GM12891 (cell line): ENCODE data around the gene TEX29.

Source experiments
- DNase-seq: peaks from one replicate; pipeline ENCODE4 v3.0.0; 2011; ENCODE audit warnings: low spot score; ENCODE audit not compliant: insufficient read length
- FAIRE-seq: peaks from 2 replicates; lab custom pipeline; 2011; peaks lifted over from hg19 to GRCh38; lab: Jason Lieb, UNC
- PAX5 ChIP-seq: IDR thresholded peaks from 2 replicates; pipeline ENCODE4 v1.6.1; 2011; ENCODE audit warnings: low read length, moderate library complexity, mild to moderate bottlenecking; ENCODE audit not compliant: insufficient read depth, severe bottlenecking
- POLR2A ChIP-seq: IDR thresholded peaks from 2 replicates; pipeline ENCODE4 v1.6.1; 2011; ENCODE audit warnings: low read depth, low read length, control low read depth
- POLR2AphosphoS5 ChIP-seq: IDR thresholded peaks from 2 replicates; pipeline ENCODE4 v1.6.1; 2011; ENCODE audit warnings: low read depth, low read length, control low read depth
- POU2F2 ChIP-seq: IDR thresholded peaks from 2 replicates; pipeline ENCODE4 v1.6.1; 2011; ENCODE audit warnings: low read depth, mild to moderate bottlenecking, control low read depth, low read length, moderate library complexity
- SPI1 ChIP-seq: IDR thresholded peaks from 2 replicates; pipeline ENCODE4 v1.6.1; 2011; ENCODE audit warnings: low read depth, low read length, control low read depth
- TAF1 ChIP-seq: IDR thresholded peaks from 2 replicates; pipeline ENCODE4 v1.6.1; 2011; ENCODE audit warnings: low read depth, low read length, control low read depth

Gene TEX29

DNA sequence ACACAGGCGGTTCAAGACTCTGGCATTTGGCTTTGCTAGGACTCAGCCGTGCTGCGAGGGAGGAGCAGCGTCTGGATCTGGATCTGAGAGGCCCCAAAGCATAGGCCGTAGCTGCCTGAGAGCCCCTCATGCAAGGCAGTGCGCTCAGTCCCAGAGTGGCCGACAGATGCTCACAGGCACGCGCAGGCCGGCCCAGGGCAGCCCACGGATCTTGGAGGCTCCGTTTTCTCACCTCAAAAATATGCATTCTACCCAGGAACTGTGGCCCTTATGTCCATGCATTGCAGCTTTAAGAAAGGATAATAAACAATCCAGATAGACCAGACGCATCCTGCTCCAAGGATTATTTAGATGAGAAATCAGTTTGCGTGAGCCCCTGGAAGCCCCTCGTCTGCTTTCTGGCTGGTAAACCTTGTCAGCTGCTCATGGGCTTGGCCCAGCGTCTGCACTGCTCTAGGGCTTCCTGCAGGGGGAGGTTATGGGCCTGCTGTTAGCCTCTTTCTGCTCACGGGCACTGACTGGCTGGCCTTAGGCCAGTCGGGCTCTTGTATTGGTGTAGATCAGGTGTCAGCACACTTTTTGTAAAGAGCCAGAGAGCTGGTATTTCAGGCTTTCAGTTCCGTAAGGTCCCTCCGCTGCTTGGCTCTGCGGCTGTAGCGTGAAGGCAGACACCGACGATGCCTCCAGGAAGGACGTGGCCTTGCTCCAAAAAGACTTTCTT lies 24.2 kb downstream of the TEX29 start:
- DNase-seq, result no peak
- TF ChIP-seq TAF1 (no peak), POLR2A (no peak), PAX5 (no peak), SPI1 (no peak), POU2F2 (no peak), POLR2AphosphoS5 (no peak)
- FAIRE-seq, result no peak

- TF ChIP-seq POLR2AphosphoS5, result no peak
- TF ChIP-seq POU2F2, result no peak
- no peak for TF ChIP-seq PAX5
- no peak for TF ChIP-seq SPI1
- no peak for TF ChIP-seq TAF1
- TF ChIP-seq POLR2A, result no peak
Observed at GRCh38 chr13:111345682-111346081, 25.2 kb downstream of the TEX29 start.

DNA sequence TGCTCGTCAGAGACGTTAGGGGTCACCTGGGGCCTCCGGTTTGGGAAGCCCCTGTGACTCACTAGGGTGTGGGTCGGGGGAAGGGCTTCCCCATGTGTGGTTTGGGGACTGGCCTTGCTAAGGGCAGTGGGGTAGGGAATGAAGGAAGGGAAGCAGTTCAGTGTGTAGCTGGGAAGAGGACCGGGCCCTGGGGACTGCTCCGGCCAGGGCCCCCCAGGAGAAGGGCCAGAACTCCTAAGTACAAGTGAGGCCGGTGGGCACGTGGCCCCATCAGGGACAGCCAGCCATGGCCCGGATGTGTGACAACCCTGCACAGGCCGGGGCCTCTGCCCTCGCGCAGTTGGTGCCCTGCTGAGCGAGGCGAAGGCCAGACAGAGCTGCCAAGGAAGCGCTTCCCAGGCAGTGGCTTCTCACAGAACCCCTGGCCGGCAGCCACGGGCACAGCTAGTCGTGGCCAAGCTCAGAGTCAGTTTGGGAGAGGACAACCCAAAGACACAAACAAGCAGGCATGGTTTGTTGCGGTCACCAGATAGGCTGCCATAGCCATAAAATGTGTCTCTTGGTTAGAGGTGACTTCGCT lies 25.7 kb downstream of the TEX29 start:
- FAIRE-seq, result no peak

More at GRCh38 chr13:111345682-111346081, 25.2 kb downstream of the TEX29 start:
- FAIRE-seq (no peak), DNase-seq (no peak)

DNA sequence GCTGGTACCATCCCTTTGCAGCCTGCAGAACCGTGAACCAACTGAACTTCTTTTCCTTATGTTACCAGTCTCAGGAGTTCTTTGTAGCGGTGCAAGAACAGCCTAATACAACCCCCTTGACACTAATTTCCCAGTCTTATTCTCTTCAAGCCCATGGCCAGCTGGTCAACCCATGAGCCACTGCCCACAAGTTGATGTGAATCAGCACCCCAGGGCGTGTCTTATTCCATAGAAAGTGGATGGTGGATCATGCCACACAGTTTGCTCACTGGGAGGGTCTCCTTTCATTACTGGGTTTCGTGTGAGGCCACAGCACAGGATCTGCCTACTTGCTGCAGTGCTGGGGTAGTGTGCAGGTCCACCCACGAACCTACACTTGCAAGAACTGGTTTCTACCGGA lies 27.0 kb downstream of the TEX29 start:
- TF ChIP-seq POLR2A, result no peak
- TF ChIP-seq POU2F2, result no peak
- TF ChIP-seq POLR2AphosphoS5, result no peak
- no peak for TF ChIP-seq TAF1
- no peak for TF ChIP-seq SPI1
- no peak for TF ChIP-seq PAX5
- no peak for FAIRE-seq
- no peak for DNase-seq

More for the DNA sequence above, 25.7 kb downstream of the TEX29 start:
- DNase-seq, result no peak
- TF ChIP-seq POLR2A (no peak), PAX5 (no peak), TAF1 (no peak), POU2F2 (no peak), SPI1 (no peak), POLR2AphosphoS5 (no peak)

DNA sequence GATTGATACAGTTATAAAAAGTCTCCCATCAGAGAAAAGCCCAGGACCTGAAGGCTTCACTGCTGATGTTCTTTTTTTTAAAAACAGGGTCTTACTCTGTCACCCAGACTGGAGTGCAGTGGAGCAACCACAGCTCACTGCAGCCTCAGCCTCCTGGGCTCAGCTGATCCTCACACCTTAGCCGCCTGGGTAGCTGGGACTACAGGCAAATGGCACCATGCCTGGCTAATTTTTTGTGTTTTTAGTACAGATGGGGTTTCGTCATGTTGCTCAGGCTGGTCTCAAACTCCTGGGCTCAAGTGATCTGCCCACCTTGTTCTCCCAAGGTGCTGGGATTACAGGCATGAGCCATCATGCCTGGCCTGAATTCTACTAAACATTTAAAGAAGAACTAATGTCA lies 33.1 kb downstream of the TEX29 start:
- no peak for FAIRE-seq
- no peak for DNase-seq
- TF ChIP-seq POLR2A (no peak), PAX5 (no peak), POLR2AphosphoS5 (no peak), TAF1 (no peak), POU2F2 (no peak), SPI1 (no peak)

DNA sequence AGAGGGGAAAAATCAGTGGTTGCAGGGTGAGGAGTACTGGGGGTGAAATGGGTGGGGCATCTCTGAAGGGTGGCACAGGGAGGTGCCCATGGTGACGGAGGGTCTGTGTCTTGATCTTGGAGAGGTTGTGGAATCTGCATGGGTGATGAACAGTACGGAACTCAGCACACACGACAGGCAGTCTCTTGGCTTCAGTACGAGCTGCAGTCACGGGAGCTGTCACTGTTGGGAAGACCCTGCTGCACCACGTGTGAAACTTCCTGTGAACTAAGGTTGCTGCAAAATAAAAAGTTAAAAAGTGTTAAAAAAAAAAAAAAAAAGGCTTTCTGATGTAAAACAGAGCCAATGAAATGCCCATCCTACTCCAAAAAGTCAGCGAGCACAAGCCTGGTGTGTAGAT lies 34.3 kb downstream of the TEX29 start:
- TF ChIP-seq POU2F2 (no peak), PAX5 (no peak), SPI1 (no peak), TAF1 (no peak), POLR2A (no peak), POLR2AphosphoS5 (no peak)
- no peak for FAIRE-seq

DNA sequence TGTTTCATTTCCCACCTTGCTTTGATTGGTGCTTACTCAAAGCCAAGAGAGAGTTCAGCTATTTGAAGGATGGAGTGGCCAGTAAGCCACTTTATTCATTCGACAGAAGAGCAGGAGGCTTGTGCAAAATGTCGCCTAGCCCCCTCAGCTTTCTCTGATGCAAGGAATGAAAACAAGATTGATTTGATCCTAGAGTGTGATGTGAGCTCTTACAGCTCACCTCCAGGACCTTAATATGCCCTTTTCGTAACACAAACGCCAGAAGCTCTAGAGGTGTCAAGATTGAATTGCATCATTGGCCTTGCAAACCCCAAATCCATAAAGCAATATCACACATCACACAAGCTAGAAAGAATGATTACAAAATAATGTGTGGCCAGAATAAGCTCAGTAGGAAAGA lies 36.4 kb downstream of the TEX29 start:
- TF ChIP-seq POLR2AphosphoS5 (no peak), PAX5 (no peak), POU2F2 (no peak), TAF1 (no peak), POLR2A (no peak), SPI1 (no peak)
- FAIRE-seq (no peak), DNase-seq (no peak)

More for the DNA sequence above, 34.3 kb downstream of the TEX29 start:
- no peak for DNase-seq

DNA sequence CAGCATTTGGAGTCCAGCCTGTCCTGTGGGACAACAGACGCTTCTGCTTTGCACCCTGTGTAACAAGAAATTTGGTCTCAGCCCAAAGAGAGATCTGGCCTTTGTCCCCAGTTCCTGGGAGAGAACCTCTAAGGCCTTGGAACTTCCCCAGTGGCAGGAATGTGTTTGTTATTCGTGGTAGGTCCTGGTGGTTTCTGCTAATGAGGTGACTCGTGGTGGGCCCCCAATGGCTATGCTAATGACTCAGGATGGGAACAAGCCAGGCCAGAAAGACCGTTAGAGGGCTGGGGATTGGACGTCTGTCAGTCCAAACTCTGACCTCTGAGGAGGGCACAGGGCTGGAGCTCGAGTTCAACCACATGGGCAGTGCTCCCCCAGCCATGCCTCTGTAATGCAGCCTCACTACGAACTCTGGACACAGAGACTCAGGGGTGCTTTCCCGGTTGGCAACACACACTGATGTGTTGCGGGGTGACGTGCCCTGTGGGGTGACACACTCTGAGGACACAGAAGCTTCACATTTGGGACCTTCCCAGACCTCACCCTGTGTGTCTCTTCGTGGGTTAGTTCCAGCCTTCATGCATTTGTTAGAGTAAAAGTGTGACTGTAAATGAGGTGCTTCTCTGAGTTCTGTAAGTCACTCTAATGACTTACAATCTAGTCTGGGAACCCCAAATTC lies 38.9 kb downstream of the TEX29 start:
- no peak for FAIRE-seq
- TF ChIP-seq SPI1, result no peak
- TF ChIP-seq TAF1, result no peak
- TF ChIP-seq POU2F2, result no peak
- no peak for TF ChIP-seq POLR2AphosphoS5
- TF ChIP-seq POLR2A, result no peak
- no peak for TF ChIP-seq PAX5

DNA sequence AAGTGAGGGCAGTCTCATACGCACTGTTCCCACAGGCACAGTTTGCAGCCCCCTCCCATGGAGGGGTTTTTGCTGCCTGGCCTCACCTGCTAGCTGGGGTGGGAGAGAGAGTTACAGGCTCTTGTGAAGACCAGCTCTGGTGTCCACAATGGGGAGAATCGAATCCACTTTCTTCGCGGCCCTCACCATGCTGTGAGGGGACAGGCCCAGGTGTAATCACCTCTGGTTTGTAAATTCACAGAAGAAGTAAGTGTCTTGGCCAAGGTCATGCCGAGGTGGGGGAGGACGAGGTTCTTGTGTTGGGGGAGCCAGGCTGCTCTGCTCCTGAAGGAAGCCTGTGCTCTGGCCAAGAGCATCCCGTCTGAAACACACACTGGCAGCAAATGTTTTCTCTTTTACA lies 39.5 kb downstream of the TEX29 start:
- DNase-seq (no peak), FAIRE-seq (no peak)
- TF ChIP-seq SPI1 (no peak), POLR2AphosphoS5 (no peak), POU2F2 (no peak), PAX5 (no peak), POLR2A (no peak), TAF1 (no peak)

More for the DNA sequence above, 38.9 kb downstream of the TEX29 start:
- no peak for DNase-seq
